Hematopoietic multipotent progenitor cell treated with erythropoietin and hydrocortisone succinate and interleukin-3 and kit ligand, for 6 days (in vitro differentiated cells): ENCODE data around the gene CYBRD1.

Experiments used
- DNase-seq: peaks from one replicate; pipeline ENCODE4 v3.0.0-alpha.2; 2015

CYBRD1 gene

GRCh38 chr2:171557363-171557762 is 35.1 kb downstream of the CYBRD1 start:
- no peak for DNase-seq

- DNase-seq, result no peak
These were observed 41.0 kb downstream of the CYBRD1 start for GRCh38 chr2:171563301-171563700.

- DNase-seq, result no peak
These were observed 42.2 kb downstream of the CYBRD1 start for GRCh38 chr2:171564463-171564862.

GRCh38 chr2:171566057-171566456 is 43.8 kb downstream of the CYBRD1 start:
- DNase-seq, result no peak

GRCh38 chr2:171566753-171567152 is 44.5 kb downstream of the CYBRD1 start:
- no peak for DNase-seq

GRCh38 chr2:171568089-171568488 is 45.8 kb downstream of the CYBRD1 start:
- peak; percentile 68 for DNase-seq

- no peak for DNase-seq
These were observed 49.4 kb downstream of the CYBRD1 start for GRCh38 chr2:171571721-171572120.

- peak; percentile 84 for DNase-seq
These were observed 52.0 kb downstream of the CYBRD1 start for GRCh38 chr2:171574149-171574795.

GRCh38 chr2:171575606-171576005 is 53.3 kb downstream of the CYBRD1 start:
- no peak for DNase-seq

- DNase-seq, result no peak
These were observed 56.0 kb downstream of the CYBRD1 start for GRCh38 chr2:171578127-171578803.

- no peak for DNase-seq
These were observed 57.2 kb downstream of the CYBRD1 start for GRCh38 chr2:171579481-171579880.

- DNase-seq, result no peak
These were observed 61.3 kb downstream of the CYBRD1 start for GRCh38 chr2:171583566-171583965.

GRCh38 chr2:171584001-171584400 is 61.7 kb downstream of the CYBRD1 start:
- no peak for DNase-seq

GRCh38 chr2:171587132-171587531 is 64.9 kb downstream of the CYBRD1 start:
- no peak for DNase-seq

- no peak for DNase-seq
These were observed 65.3 kb downstream of the CYBRD1 start for GRCh38 chr2:171587567-171587966.

- no peak for DNase-seq
These were observed 67.8 kb downstream of the CYBRD1 start for GRCh38 chr2:171590116-171590515.

- no peak for DNase-seq
These were observed 69.8 kb downstream of the CYBRD1 start for GRCh38 chr2:171592036-171592555.

- no peak for DNase-seq
These were observed 73.2 kb downstream of the CYBRD1 start for GRCh38 chr2:171595456-171595855.

- peak; percentile 12 for DNase-seq
These were observed 73.6 kb downstream of the CYBRD1 start for GRCh38 chr2:171595896-171596295.

GRCh38 chr2:171598713-171599319 is 76.5 kb downstream of the CYBRD1 start:
- peak; percentile 93 for DNase-seq

GRCh38 chr2:171600126-171600525 is 77.9 kb downstream of the CYBRD1 start:
- DNase-seq, result no peak

- DNase-seq, result no peak
These were observed 80.1 kb downstream of the CYBRD1 start for GRCh38 chr2:171602352-171602751.
